WERI-Rb-1 (cell line): Measurements from ENCODE around the gene XIRP2.

Experiments
- DNase-seq: peaks from one replicate; pipeline ENCODE4 v3.0.0-alpha.2; 2020
- H3K27ac ChIP-seq: fragments of 250-450 bp; sonication (Bioruptor Pico); 2 replicates; pipeline ENCODE4 v1.5.1; 2020; ENCODE audit warnings: mild to moderate bottlenecking, moderate library complexity
- H3K27me3 ChIP-seq: fragments of 250-450 bp; sonication (Bioruptor Pico); 2 replicates; pipeline ENCODE4 v1.5.1; 2021; ENCODE audit warnings: mild to moderate bottlenecking, low read depth, moderate library complexity; ENCODE audit not compliant: insufficient read depth, severe bottlenecking
- H3K36me3 ChIP-seq: fragments of 250-450 bp; sonication (Bioruptor Pico); 2 replicates; pipeline ENCODE4 v1.5.1; 2020; ENCODE audit warnings: mild to moderate bottlenecking, moderate library complexity
- H3K4me3 ChIP-seq: 2 replicates; pipeline ENCODE4 v1.5.1; 2011; ENCODE audit warnings: low read depth, mild to moderate bottlenecking, control low read depth, low read length
- H3K9me3 ChIP-seq: fragments of 250-450 bp; sonication (Bioruptor Pico); 2 replicates; pipeline ENCODE4 v1.5.1; 2021; ENCODE audit warnings: mild to moderate bottlenecking, moderate library complexity; ENCODE audit not compliant: severe bottlenecking
- CTCF ChIP-seq: IDR thresholded peaks from 2 replicates; pipeline ENCODE4 v1.5.1; 2011; ENCODE audit warnings: low read depth, mild to moderate bottlenecking, control low read depth, inconsistent platforms, low read length

The XIRP2 gene

DNA sequence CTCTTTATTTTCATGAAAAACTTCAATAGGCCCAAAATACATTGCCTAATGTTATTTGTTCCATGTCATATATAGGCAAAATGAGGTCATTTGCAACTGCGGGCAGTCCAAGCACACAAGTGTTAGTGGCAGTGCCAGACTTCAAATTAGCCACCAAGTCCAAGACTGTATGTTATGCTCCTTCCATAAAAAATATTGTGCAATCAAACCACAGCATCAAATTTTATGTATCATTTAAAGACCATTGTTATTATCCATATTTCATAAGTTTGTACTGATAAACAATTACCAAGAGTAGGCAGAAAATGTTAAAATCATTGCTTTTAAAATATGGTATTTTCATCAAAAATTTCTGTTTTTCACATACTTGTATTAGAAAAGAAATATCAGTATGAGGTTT lies 54.1 kb downstream of the XIRP2 start:
- TF ChIP-seq CTCF: no peak
- Histone ChIP-seq H3K36me3 (no peaks in the 10 kb centered on the region), H3K9me3 (peaks cover 4% of the 10 kb centered on the region), H3K27ac (no peak overlapping the region), H3K27me3 (no peaks in the 10 kb centered on the region), H3K4me3 (no peak overlapping the region)
- DNase-seq: no peak

GRCh38 chr2:166944909-166945308 lies 56.6 kb downstream of the XIRP2 start:
- Histone ChIP-seq H3K27ac (no peak overlapping the region), H3K4me3 (no peak overlapping the region), H3K27me3 (no peaks in the 10 kb centered on the region), H3K9me3 (peaks cover 4% of the 10 kb centered on the region), H3K36me3 (no peaks in the 10 kb centered on the region)
- TF ChIP-seq CTCF: no peak
- DNase-seq: no peak

DNA sequence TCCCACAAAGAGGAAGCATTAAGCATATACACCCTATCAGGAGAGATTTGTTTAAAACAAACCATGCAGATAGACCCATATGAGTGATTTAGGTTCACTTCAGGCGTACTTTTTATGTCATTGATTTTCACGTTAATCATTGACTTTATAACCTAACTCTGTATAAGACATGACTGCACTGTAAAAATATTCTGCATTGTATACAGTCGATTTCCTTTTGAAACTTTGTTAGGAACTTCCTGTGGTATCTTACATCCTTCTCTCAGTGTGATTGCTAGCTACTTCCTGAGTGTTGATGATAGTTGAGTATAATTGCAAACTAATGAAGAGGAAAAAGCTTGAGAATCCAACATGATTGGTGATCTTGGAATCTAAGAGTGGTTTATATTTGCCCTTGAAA lies 69.4 kb downstream of the XIRP2 start:
- no peaks in the 10 kb centered on the region for H3K9me3 ChIP-seq
- TF ChIP-seq CTCF: no peak
- no peak overlapping the region for H3K27ac ChIP-seq
- H3K36me3 ChIP-seq: no peaks in the 10 kb centered on the region
- no peaks in the 10 kb centered on the region for H3K27me3 ChIP-seq
- DNase-seq: no peak
- no peak overlapping the region for H3K4me3 ChIP-seq

GRCh38 chr2:166958986-166959481 lies 70.8 kb downstream of the XIRP2 start:
- H3K36me3 ChIP-seq: no peaks in the 10 kb centered on the region
- H3K27me3 ChIP-seq: no peaks in the 10 kb centered on the region
- no peak overlapping the region for H3K27ac ChIP-seq
- H3K4me3 ChIP-seq: no peak overlapping the region; the same call in 1 of the 2 replicates
- no peaks in the 10 kb centered on the region for H3K9me3 ChIP-seq
- no peak for TF ChIP-seq CTCF
- DNase-seq: no peak

DNA sequence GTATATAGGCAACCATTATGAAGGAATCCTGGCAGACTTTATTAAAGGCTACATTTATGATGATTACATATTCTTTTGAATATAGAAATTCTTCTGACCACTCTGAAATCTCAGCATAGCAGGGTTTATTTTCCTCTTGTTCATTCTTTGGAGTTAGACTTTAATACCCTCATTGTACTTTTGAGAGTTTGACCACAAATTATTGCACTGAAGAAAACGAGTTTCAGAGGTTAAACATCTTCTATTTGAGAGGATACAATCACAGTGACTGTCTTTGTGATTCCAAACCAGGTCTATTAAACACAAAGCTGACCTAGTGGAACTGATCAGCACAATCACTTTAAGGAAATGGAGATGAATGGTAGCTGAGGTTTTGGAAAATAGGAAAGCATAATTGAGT lies 71.3 kb downstream of the XIRP2 start:
- TF ChIP-seq CTCF: no peak
- DNase-seq: no peak
- no peak overlapping the region for H3K4me3 ChIP-seq
- no peaks in the 10 kb centered on the region for H3K36me3 ChIP-seq
- H3K9me3 ChIP-seq: no peaks in the 10 kb centered on the region
- no peak overlapping the region for H3K27ac ChIP-seq
- H3K27me3 ChIP-seq: no peaks in the 10 kb centered on the region

- DNase-seq: no peak
- Histone ChIP-seq H3K27me3 (no peaks in the 10 kb centered on the region), H3K9me3 (no peaks in the 10 kb centered on the region), H3K36me3 (no peaks in the 10 kb centered on the region), H3K27ac (no peak overlapping the region), H3K4me3 (no peak overlapping the region)
- TF ChIP-seq CTCF: no peak
Observed at GRCh38 chr2:166960702-166961270, 72.5 kb downstream of the XIRP2 start.
